ENCODE measurements around the gene STPG3. TPM values are rescaled to one million over a fixed set of nuclear protein-coding genes. Genes with fewer than 3 reads are reported as not detected.

Gene STPG3
- total and polyA plus RNA-seq, 2 of the 13 experiments (the other 11 are each of a cell fraction or from before 2014, with no cell fraction given), result not detected

- 0 out of 2 replicates have a peak, but pooled peaks have one; percentile 43 for TF ChIP-seq GZF1 (CRISPR knock-in tag; IDR thresholded peaks at IDR 0.05)
- no peak for TF ChIP-seq ZNF660 (CRISPR knock-in tag; IDR thresholded peaks at IDR 0.05; ENCODE audit: borderline replicate concordance, low read depth)
- no peak for TF ChIP-seq ZNF24 (IDR thresholded peaks at IDR 0.05)
- TF ChIP-seq KMT2B (CRISPR knock-in tag; IDR thresholded peaks at IDR 0.05), result peak; percentile 17; the same call in 1 of the 2 replicates
- TF ChIP-seq NCOA5 (CRISPR knock-in tag; IDR thresholded peaks at IDR 0.05), result no peak
- no peak for TF ChIP-seq ZNF383 (CRISPR knock-in tag; IDR thresholded peaks at IDR 0.05; ENCODE audit: borderline replicate concordance)
- no peak for TF ChIP-seq EZH2 (conservative IDR thresholded peaks at IDR 0.05; ENCODE audit: low read depth, low read length)
- no peak for TF ChIP-seq ZBTB7A (CRISPR knock-in tag; IDR thresholded peaks at IDR 0.05)
- TF ChIP-seq ZNF501 (CRISPR knock-in tag; IDR thresholded peaks at IDR 0.05), result no peak
- TF ChIP-seq BATF2 (CRISPR knock-in tag; IDR thresholded peaks at IDR 0.05), result 0 out of 2 replicates have a peak, but pooled peaks have one; percentile 45
- TF ChIP-seq TCF7 (IDR thresholded peaks at IDR 0.05; ENCODE audit: low read depth), result no peak
- TF ChIP-seq CBX5 (CRISPR knock-in tag; IDR thresholded peaks at IDR 0.05; ENCODE audit: borderline replicate concordance), result peak; percentile 79; the same call in 1 of the 2 replicates
- TF ChIP-seq ZNF225 (CRISPR knock-in tag; IDR thresholded peaks at IDR 0.05), result no peak
- TF ChIP-seq SNAPC2 (CRISPR knock-in tag; IDR thresholded peaks at IDR 0.05), result no peak
- TF ChIP-seq NR0B2 (CRISPR knock-in tag; IDR thresholded peaks at IDR 0.05), result no peak
- no peak for TF ChIP-seq ZNF75D (CRISPR knock-in tag; IDR thresholded peaks at IDR 0.05; ENCODE audit: borderline replicate concordance)
- 0 out of 2 replicates have a peak, but pooled peaks have one; percentile 52 for TF ChIP-seq MIXL1 (CRISPR knock-in tag; IDR thresholded peaks at IDR 0.05)
- no peak for TF ChIP-seq TRAFD1 (CRISPR knock-in tag; IDR thresholded peaks at IDR 0.05; ENCODE audit: borderline replicate concordance)
- TF ChIP-seq DBP (CRISPR knock-in tag; IDR thresholded peaks at IDR 0.05; ENCODE audit: not compliant biosample characterization), result peak; percentile 53
- no peak for TF ChIP-seq SP140L (CRISPR knock-in tag; IDR thresholded peaks at IDR 0.05; ENCODE audit: borderline replicate concordance)
- no peak for TF ChIP-seq NFRKB (IDR thresholded peaks at IDR 0.05)
- peak; percentile 54; the same call in 1 of the 2 replicates for TF ChIP-seq TMF1 (CRISPR knock-in tag; IDR thresholded peaks at IDR 0.05; ENCODE audit: low read depth)
- 0 out of 2 replicates have a peak, but pooled peaks have one; percentile 37 for TF ChIP-seq SP5 (CRISPR knock-in tag; IDR thresholded peaks at IDR 0.05; ENCODE audit: borderline replicate concordance, low read depth)
- peak; percentile 89 for TF ChIP-seq GABPB1 (CRISPR knock-in tag; IDR thresholded peaks at IDR 0.05)
- TF ChIP-seq ZSCAN21 (CRISPR knock-in tag; IDR thresholded peaks at IDR 0.05; ENCODE audit: borderline replicate concordance), result 0 out of 2 replicates have a peak, but pooled peaks have one; percentile 29
- no peak for TF ChIP-seq SYNCRIP (IDR thresholded peaks at IDR 0.05; ENCODE audit: insufficient read depth, low read depth, low read length)
These were observed 10.1 kb upstream of the STPG3 start, which contains the start of gene TUBB4B (continued) for GRCh38 chr9:137240841-137241489.

Measured in HepG2 (cell line).